ENCODE results near the gene ELOVL6. TPM values are rescaled to one million over a fixed set of nuclear protein-coding genes. Genes with fewer than 3 reads are reported as not detected.
A peak's percentile ranks its signal among the peaks of the same experiment; 100 is the strongest.

ELOVL6 gene
- total and polyA plus RNA-seq, 10 of the 15 experiments (the other 5 are each of a cell fraction or from before 2014, with no cell fraction given), result 3.9 to 33.5 (median 8.1) TPM

DNA sequence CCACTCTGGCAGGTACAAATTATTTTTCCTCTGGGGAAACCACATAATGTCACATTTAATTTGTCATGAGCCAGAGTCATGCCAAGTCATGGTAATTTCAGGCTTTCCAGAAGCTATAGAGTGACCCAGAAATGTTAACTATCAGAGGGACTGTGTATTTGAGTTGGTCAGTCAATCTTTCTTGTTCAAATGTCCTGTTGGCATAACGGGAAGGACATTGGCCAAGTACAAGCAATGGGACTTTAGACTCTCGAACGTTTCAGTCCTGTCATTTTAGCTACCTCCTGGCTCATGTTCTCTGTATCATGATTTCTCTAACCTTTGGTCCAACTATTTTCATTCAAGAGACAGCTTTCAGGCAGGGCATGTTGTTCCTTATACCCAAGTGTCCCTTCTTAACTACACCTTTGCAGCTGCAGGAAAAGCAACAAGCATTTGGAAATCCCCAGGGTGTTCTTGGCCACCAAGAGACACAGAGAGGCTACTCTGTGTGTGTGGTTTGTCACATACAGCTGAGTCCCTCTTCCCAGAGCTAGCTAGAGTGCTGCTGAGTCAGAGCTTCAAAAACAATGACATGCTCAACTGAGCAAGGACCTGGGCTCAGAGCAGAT lies 143.2 kb downstream of the ELOVL6 start:
- no TSS peak for BruUV-seq (replicated peaks)
- POLR2A ChIA-PET, result interaction anchor here (0.7 to 2.1 kb wide), 10 partner anchors 11 to 232 kb away, joined by 3 to 22 read pairs (median 3); partner anchors contain the start of gene ELOVL6
- in situ Hi-C loops (cut with MboI), result no loop called here
- no peak for TF ChIP-seq STAT3 (IDR thresholded peaks at IDR 0.05; ENCODE audit: low read depth, low read length)
- TF ChIP-seq FOXM1 (IDR thresholded peaks at IDR 0.05; ENCODE audit: low read depth, low read length), result peak; percentile 78
- TF ChIP-seq DPF2 (IDR thresholded peaks at IDR 0.05), result peak; percentile 33; the same call in 1 of the 2 replicates
- TF ChIP-seq SREBF2 (IDR thresholded peaks at IDR 0.05; ENCODE audit: low read length), result no peak
- 0 out of 4 replicates have a peak, but pooled peaks of 1 of the 2 experiments have one; percentile 25 for TF ChIP-seq ETV6 (conservative IDR thresholded peaks at IDR 0.05 in 1 of 2, IDR thresholded peaks at IDR 0.05 in 1 of 2; ENCODE audit: borderline replicate concordance in 1 of 2, low read depth in 1 of 2)
- 0 out of 2 replicates have a peak, but pooled peaks have one; percentile 27 for TF ChIP-seq NBN (IDR thresholded peaks at IDR 0.05)
- peak; percentile 79 for TF ChIP-seq EED (IDR thresholded peaks at IDR 0.05; ENCODE audit: low read depth)
- TF ChIP-seq NRF1 (conservative IDR thresholded peaks at IDR 0.05; ENCODE audit: low read depth, low read length), result no peak
- TF ChIP-seq, protein P1, sequence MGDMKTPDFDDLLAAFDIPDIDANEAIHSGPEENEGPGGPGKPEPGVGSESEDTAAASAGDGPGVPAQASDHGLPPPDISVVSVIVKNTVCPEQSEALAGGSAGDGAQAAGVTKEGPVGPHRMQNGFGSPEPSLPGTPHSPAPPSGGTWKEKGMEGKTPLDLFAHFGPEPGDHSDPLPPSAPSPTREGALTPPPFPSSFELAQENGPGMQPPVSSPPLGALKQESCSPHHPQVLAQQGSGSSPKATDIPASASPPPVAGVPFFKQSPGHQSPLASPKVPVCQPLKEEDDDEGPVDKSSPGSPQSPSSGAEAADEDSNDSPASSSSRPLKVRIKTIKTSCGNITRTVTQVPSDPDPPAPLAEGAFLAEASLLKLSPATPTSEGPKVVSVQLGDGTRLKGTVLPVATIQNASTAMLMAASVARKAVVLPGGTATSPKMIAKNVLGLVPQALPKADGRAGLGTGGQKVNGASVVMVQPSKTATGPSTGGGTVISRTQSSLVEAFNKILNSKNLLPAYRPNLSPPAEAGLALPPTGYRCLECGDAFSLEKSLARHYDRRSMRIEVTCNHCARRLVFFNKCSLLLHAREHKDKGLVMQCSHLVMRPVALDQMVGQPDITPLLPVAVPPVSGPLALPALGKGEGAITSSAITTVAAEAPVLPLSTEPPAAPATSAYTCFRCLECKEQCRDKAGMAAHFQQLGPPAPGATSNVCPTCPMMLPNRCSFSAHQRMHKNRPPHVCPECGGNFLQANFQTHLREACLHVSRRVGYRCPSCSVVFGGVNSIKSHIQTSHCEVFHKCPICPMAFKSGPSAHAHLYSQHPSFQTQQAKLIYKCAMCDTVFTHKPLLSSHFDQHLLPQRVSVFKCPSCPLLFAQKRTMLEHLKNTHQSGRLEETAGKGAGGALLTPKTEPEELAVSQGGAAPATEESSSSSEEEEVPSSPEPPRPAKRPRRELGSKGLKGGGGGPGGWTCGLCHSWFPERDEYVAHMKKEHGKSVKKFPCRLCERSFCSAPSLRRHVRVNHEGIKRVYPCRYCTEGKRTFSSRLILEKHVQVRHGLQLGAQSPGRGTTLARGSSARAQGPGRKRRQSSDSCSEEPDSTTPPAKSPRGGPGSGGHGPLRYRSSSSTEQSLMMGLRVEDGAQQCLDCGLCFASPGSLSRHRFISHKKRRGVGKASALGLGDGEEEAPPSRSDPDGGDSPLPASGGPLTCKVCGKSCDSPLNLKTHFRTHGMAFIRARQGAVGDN (IDR thresholded peaks at IDR 0.05), result peak; percentile 36; the same call in 1 of the 2 replicates
- no peak for TF ChIP-seq LARP7 (IDR thresholded peaks at IDR 0.05)
- TF ChIP-seq NFIC (IDR thresholded peaks at IDR 0.05; ENCODE audit: low read depth, low read length), result peak; percentile 76; the same call in 1 of the 2 replicates
- TF ChIP-seq PAX5 (IDR thresholded peaks at IDR 0.05; ENCODE audit: borderline replicate concordance, low read depth, low read length), result peak; percentile 70; the same call in 1 of the 2 replicates
- 0 out of 2 replicates have a peak, but pooled peaks have one; percentile 15 for TF ChIP-seq JUNB (IDR thresholded peaks at IDR 0.05)
- TF ChIP-seq ZNF207 (IDR thresholded peaks at IDR 0.05; ENCODE audit: borderline replicate concordance), result no peak
- TF ChIP-seq IKZF2 (IDR thresholded peaks at IDR 0.05), result peak; percentile 81 to 91
- peak; percentile 47; the same call in 1 of the 2 replicates for TF ChIP-seq ATF7 (IDR thresholded peaks at IDR 0.05; ENCODE audit: low read depth)
- peak; percentile 72 for TF ChIP-seq ATF2 (IDR thresholded peaks at IDR 0.05; ENCODE audit: low read length)
- 0 out of 2 replicates have a peak, but pooled peaks have one; percentile 23 for TF ChIP-seq MXI1 (IDR thresholded peaks at IDR 0.05; ENCODE audit: low read depth, low read length)
- no peak for TF ChIP-seq ZNF217 (IDR thresholded peaks at IDR 0.05)

More for the DNA sequence above, 143.2 kb downstream of the ELOVL6 start:
- Histone ChIP-seq H3K9me3 (replicated peaks; ENCODE audit: control insufficient read depth, insufficient read depth, low read length) (no peaks in the 10 kb centered on the region), H3K4me1 (ENCODE audit: control insufficient read depth, insufficient read depth, low read length) (peaks cover 25% of the 10 kb centered on the region), H4K20me1 (ENCODE audit: control insufficient read depth, insufficient read depth) (no peaks in the 10 kb centered on the region), H3K27me3 (replicated peaks in 1 of 2; ENCODE audit: control insufficient read depth in 2 of 2, insufficient read depth in 2 of 2, low read length in 1 of 2) (no peaks in the 10 kb centered on the region), H3K36me3 (ENCODE audit: control insufficient read depth in 2 of 2, insufficient read depth in 2 of 2, low read length in 1 of 2) (no peaks in the 10 kb centered on the region), H3K27ac (ENCODE audit: control insufficient read depth, insufficient read depth) (peak overlapping the region; percentile 68), H3K4me2 (ENCODE audit: control insufficient read depth, insufficient read depth) (peak overlapping the region; percentile 44), H3K9ac (ENCODE audit: control insufficient read depth, insufficient read depth, low read length) (0 out of 2 replicates have a peak overlapping the region, but pooled peaks have one; percentile 6), H3K4me3 (peak overlapping the region; percentile 39; the same call in 1 of the 2 replicates), H3K79me2 (ENCODE audit: control insufficient read depth, insufficient read depth, low read length) (no peaks in the 10 kb centered on the region), H2AFZ (ENCODE audit: control insufficient read depth, low read depth, low read length) (peak overlapping the region; percentile 9)
- ChIA-PET SMC1A (ENCODE audit: uncharacterized antibody, unreplicated experiment) (interaction anchor here (0.7 to 3.1 kb wide), 45 partner anchors 8 to 463 kb away, joined by 3 to 22 read pairs (median 4); partner anchors contain the start of gene ELOVL6), CTCF (interaction anchor here (0.7 to 2.2 kb wide), 19 partner anchors 9 to 461 kb away, joined by 3 to 8 read pairs (median 3); no protein-coding TSS in a partner anchor), RAD21 (ENCODE audit: unreplicated experiment) (interaction anchor here (0.8 to 2.6 kb wide), 20 partner anchors 8 to 454 kb away, joined by 3 to 22 read pairs (median 5); partner anchors contain the start of gene ELOVL6)
- DNase-seq (ENCODE audit: low read depth, low spot score) (peak; percentile 80), ATAC-seq (peak; percentile 93), FAIRE-seq (peak; percentile 68)
- intact Hi-C loops (cut with micrococcal nuclease; ENCODE audit: unreplicated experiment), result loop anchor here (1.0 to 5.0 kb wide), 3 partner anchors 52 to 232 kb away; no protein-coding TSS in a partner anchor
- 33% methylated on average over 3 of the region's 3 CpGs for WGBS (ENCODE audit: insufficient coverage, insufficient replicate concordance, low lambda C conversion rate, missing lambda C conversion rate)
